Ovary (tissue), 3 donors: ENCODE measurements around the gene DPT.

Experiments used
- EP300 ChIP-seq: sonication (generic); formaldehyde crosslinking; IDR thresholded peaks from one replicate; pipeline ENCODE4 v1.6.1; 2017; ENCODE audit warnings: antibody characterized with exemption
- POLR2A ChIP-seq: fragments of 450-650 bp; IDR thresholded peaks from one replicate; pipeline ENCODE4 v1.6.1; 2017; ENCODE audit warnings: antibody characterized with exemption, mild to moderate bottlenecking, moderate library complexity
- TF ChIP-seq, protein P1 (sequence below), 3 donors: fragments of 450-650 bp in 2 of 3; fragments of 200-600 bp in 1 of 3; IDR thresholded peaks; one replicate each; pipeline versions ENCODE4 v1.5.1 to v1.8.0; 2016 to 2022; ENCODE audit warnings: antibody characterized with exemption in 3 of 3, mild to moderate bottlenecking in 1 of 3
- donor health status: DM: no; HTN: no; CAD: no.

GRCh38 chr1:168714012-168714411 is 15.0 kb downstream of the DPT start:
- TF ChIP-seq, protein P1, sequence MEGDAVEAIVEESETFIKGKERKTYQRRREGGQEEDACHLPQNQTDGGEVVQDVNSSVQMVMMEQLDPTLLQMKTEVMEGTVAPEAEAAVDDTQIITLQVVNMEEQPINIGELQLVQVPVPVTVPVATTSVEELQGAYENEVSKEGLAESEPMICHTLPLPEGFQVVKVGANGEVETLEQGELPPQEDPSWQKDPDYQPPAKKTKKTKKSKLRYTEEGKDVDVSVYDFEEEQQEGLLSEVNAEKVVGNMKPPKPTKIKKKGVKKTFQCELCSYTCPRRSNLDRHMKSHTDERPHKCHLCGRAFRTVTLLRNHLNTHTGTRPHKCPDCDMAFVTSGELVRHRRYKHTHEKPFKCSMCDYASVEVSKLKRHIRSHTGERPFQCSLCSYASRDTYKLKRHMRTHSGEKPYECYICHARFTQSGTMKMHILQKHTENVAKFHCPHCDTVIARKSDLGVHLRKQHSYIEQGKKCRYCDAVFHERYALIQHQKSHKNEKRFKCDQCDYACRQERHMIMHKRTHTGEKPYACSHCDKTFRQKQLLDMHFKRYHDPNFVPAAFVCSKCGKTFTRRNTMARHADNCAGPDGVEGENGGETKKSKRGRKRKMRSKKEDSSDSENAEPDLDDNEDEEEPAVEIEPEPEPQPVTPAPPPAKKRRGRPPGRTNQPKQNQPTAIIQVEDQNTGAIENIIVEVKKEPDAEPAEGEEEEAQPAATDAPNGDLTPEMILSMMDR (IDR thresholded peaks at IDR 0.05) = no peak
- no peak for TF ChIP-seq POLR2A
- no peak for TF ChIP-seq EP300
